ENCODE measurements around the gene SMAGP.
"Not testable (repeated sequence)": the region's sequence is repeated elsewhere in the genome, so short reads cannot be mapped to it uniquely, and the experiment has no call there.

The SMAGP gene

GRCh38 chr12:51225771-51226170, 44.4 kb downstream of the SMAGP start:
- TF ChIP-seq, protein P1, sequence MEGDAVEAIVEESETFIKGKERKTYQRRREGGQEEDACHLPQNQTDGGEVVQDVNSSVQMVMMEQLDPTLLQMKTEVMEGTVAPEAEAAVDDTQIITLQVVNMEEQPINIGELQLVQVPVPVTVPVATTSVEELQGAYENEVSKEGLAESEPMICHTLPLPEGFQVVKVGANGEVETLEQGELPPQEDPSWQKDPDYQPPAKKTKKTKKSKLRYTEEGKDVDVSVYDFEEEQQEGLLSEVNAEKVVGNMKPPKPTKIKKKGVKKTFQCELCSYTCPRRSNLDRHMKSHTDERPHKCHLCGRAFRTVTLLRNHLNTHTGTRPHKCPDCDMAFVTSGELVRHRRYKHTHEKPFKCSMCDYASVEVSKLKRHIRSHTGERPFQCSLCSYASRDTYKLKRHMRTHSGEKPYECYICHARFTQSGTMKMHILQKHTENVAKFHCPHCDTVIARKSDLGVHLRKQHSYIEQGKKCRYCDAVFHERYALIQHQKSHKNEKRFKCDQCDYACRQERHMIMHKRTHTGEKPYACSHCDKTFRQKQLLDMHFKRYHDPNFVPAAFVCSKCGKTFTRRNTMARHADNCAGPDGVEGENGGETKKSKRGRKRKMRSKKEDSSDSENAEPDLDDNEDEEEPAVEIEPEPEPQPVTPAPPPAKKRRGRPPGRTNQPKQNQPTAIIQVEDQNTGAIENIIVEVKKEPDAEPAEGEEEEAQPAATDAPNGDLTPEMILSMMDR (IDR thresholded peaks at IDR 0.05; ENCODE audit: low read depth, low read length) = no peak
- TF ChIP-seq POLR2A (IDR thresholded peaks at IDR 0.05; ENCODE audit: extremely low read depth, insufficient read length) (no peak), MYC (IDR thresholded peaks at IDR 0.05; ENCODE audit: low read depth, low read length) (no peak)
- TF ChIP-seq, protein P2, sequence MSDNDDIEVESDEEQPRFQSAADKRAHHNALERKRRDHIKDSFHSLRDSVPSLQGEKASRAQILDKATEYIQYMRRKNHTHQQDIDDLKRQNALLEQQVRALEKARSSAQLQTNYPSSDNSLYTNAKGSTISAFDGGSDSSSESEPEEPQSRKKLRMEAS (IDR thresholded peaks at IDR 0.05; ENCODE audit: low read depth, low read length) = no peak
- H3K4me3 ChIP-seq (ENCODE audit: low read depth, low read length) = no peak overlapping the region
- DNase-seq (ENCODE audit: low read depth) = no peak

GRCh38 chr12:51225234-51225633, 45.0 kb downstream of the SMAGP start:
- H3K4me3 ChIP-seq (ENCODE audit: low read depth, low read length) = no peak overlapping the region
- no peak for DNase-seq (ENCODE audit: low read depth)
- TF ChIP-seq POLR2A (IDR thresholded peaks at IDR 0.05; ENCODE audit: extremely low read depth, insufficient read length) (no peak), MYC (IDR thresholded peaks at IDR 0.05; ENCODE audit: low read depth, low read length) (no peak)
- TF ChIP-seq, protein P1 (IDR thresholded peaks at IDR 0.05; ENCODE audit: low read depth, low read length) = no peak
- TF ChIP-seq, protein P2 (IDR thresholded peaks at IDR 0.05; ENCODE audit: low read depth, low read length) = no peak

GRCh38 chr12:51224625-51225024, 45.6 kb downstream of the SMAGP start:
- no peak for DNase-seq (ENCODE audit: low read depth)
- no peak overlapping the region for H3K4me3 ChIP-seq (ENCODE audit: low read depth, low read length)
- TF ChIP-seq POLR2A (IDR thresholded peaks at IDR 0.05; ENCODE audit: extremely low read depth, insufficient read length) = no peak
- TF ChIP-seq, protein P2 (IDR thresholded peaks at IDR 0.05; ENCODE audit: low read depth, low read length) = no peak
- TF ChIP-seq MYC (IDR thresholded peaks at IDR 0.05; ENCODE audit: low read depth, low read length) = no peak
- TF ChIP-seq, protein P1 (IDR thresholded peaks at IDR 0.05; ENCODE audit: low read depth, low read length) = no peak

- no peak for DNase-seq (ENCODE audit: low read depth)
- no peak overlapping the region for H3K4me3 ChIP-seq (ENCODE audit: low read depth, low read length)
- TF ChIP-seq, protein P2 (IDR thresholded peaks at IDR 0.05; ENCODE audit: low read depth, low read length) = no peak
- TF ChIP-seq POLR2A (IDR thresholded peaks at IDR 0.05; ENCODE audit: extremely low read depth, insufficient read length) = no peak
- TF ChIP-seq, protein P1 (IDR thresholded peaks at IDR 0.05; ENCODE audit: low read depth, low read length) = no peak
- TF ChIP-seq MYC (IDR thresholded peaks at IDR 0.05; ENCODE audit: low read depth, low read length) = no peak
Measured at GRCh38 chr12:51222461-51222860, 47.8 kb downstream of the SMAGP start.

DNA sequence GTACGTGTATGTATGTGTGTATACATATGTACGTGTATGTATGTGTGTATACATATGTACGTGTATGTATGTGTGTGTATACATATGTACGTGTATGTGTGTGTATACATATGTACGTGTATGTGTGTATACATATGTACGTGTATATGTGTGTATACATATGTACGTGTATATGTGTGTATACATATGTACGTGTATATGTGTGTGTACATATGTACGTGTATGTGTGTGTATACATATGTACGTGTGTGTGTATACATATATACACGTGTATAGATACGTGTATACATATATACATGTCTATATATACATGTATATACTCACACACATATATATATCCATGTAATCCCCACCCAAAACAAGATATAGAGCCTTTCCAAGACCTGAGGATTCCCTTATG, 50.4 kb downstream of the SMAGP start:
- not testable (repeated sequence) for DNase-seq (ENCODE audit: low read depth); H3K4me3 ChIP-seq (ENCODE audit: low read depth, low read length)

- no peak for DNase-seq (ENCODE audit: low read depth)
- peak overlapping the region; percentile 70 for H3K4me3 ChIP-seq (ENCODE audit: low read depth, low read length)
- TF ChIP-seq, protein P1 (IDR thresholded peaks at IDR 0.05; ENCODE audit: low read depth, low read length) = no peak
- TF ChIP-seq MYC (IDR thresholded peaks at IDR 0.05; ENCODE audit: low read depth, low read length) (no peak), POLR2A (IDR thresholded peaks at IDR 0.05; ENCODE audit: extremely low read depth, insufficient read length) (no peak)
- TF ChIP-seq, protein P2 (IDR thresholded peaks at IDR 0.05; ENCODE audit: low read depth, low read length) = no peak
Measured at GRCh38 chr12:51219322-51219721, 50.9 kb downstream of the SMAGP start.

Data from NB4 (cell line).